Ishikawa (cell line): ENCODE results near the gene ARHGAP19.

ENCODE experiments used
- CEBPB ChIP-seq: IDR thresholded peaks from 2 replicates; pipeline ENCODE4 v1.6.1; 2012
- CREB1 ChIP-seq: IDR thresholded peaks from 2 replicates; pipeline ENCODE4 v1.6.1; 2012; ENCODE audit warnings: low read depth
- EGR1 ChIP-seq: IDR thresholded peaks from 2 replicates; pipeline ENCODE4 v1.6.1; 2012
- EP300 ChIP-seq: IDR thresholded peaks from 2 replicates; pipeline ENCODE4 v1.6.1; 2012; ENCODE audit warnings: borderline replicate concordance
- FOXM1 ChIP-seq: IDR thresholded peaks from 2 replicates; pipeline ENCODE4 v1.6.1; 2012; ENCODE audit warnings: low read depth, borderline replicate concordance
- NFIC ChIP-seq: IDR thresholded peaks from 2 replicates; pipeline ENCODE4 v1.6.1; 2012
- RAD21 ChIP-seq: IDR thresholded peaks from 2 replicates; pipeline ENCODE4 v1.6.1; 2012; ENCODE audit warnings: low read depth
- REST ChIP-seq: IDR thresholded peaks from 2 replicates; pipeline ENCODE4 v1.6.1; 2012; ENCODE audit warnings: low read depth, mild to moderate bottlenecking
- TAF1 ChIP-seq: IDR thresholded peaks from 2 replicates; pipeline ENCODE4 v1.6.1; 2012; ENCODE audit warnings: low read depth, mild to moderate bottlenecking
- TCF12 ChIP-seq: IDR thresholded peaks from 2 replicates; pipeline ENCODE4 v1.6.1; 2012; ENCODE audit warnings: low read depth
- TEAD4 ChIP-seq: IDR thresholded peaks from 2 replicates; pipeline ENCODE4 v1.6.1; 2012
- USF1 ChIP-seq: IDR thresholded peaks from 2 replicates; pipeline ENCODE4 v1.6.1; 2012
- YY1 ChIP-seq: IDR thresholded peaks from 2 replicates; pipeline ENCODE4 v1.6.1; 2012; ENCODE audit warnings: low read depth
- ZBTB7A ChIP-seq: IDR thresholded peaks from 2 replicates; pipeline ENCODE4 v1.6.1; 2012; ENCODE audit warnings: low read depth
- TF ChIP-seq, protein P1 (sequence below): IDR thresholded peaks from 2 replicates; pipeline ENCODE4 v1.6.1; 2012

Gene ARHGAP19

DNA sequence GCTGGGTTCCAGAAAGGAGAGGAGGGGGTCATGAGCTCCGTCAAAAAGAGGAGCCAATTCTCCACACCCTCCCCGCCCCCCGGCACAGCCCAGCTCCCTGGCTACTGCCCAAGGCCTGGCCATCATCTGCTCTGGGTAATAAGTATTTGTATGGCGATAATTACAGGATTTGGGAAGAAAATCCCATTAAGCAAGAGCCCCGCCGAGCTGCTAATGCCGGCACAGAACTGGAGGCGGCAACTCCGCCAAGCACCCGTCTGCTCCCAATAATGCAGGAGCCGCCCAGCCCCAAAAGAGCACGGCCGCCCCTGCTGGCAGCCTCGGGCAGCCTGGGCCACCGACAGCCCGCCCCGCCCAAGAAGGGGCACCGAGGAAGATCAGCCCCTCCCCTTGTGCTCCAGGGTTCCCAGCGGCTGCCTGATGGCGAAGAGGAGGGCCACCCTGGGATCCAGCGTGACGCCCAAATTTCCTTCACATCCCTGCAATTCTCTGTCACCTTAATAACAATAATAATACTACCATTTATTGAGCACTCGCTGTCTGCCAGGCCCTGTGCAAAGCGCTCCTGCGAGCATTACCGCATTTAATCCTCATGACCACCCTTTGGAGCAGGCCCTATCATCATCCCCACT lies 112.6 kb downstream of the ARHGAP19 start:
- TF ChIP-seq NFIC (0 out of 2 replicates have a peak, but pooled peaks have one; percentile 21), TAF1 (no peak), RAD21 (peak; percentile 65)

DNA sequence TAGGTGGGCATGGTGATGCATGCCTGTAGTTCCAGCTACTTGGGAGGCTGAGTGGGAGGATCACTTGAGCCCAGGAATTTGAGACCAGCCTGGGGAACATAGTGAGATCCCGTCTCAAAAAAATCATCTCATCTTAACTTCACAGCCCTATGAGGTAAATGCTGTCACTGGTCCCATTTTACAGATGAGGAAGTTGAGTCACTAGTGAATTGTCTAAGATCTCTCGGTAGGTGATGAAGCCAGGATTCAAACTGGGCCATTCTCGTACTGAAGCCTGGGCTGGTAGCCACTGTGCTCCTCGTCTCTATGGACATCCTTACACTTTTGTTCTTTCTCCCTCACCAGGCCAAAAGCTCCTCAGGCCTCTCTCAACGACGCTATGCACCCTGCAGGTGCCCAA lies 113.1 kb downstream of the ARHGAP19 start:
- no peak for TF ChIP-seq ZBTB7A
- TF ChIP-seq CEBPB: no peak
- TF ChIP-seq YY1: no peak
- no peak for TF ChIP-seq EP300
- peak; percentile 48; the same call in 1 of the 2 replicates for TF ChIP-seq REST
- TF ChIP-seq CREB1: no peak
- TF ChIP-seq TEAD4: no peak

GRCh38 chr10:97178074-97178473 lies 114.4 kb downstream of the ARHGAP19 start:
- TF ChIP-seq CEBPB (no peak), TAF1 (no peak), TCF12 (no peak), RAD21 (no peak), EP300 (no peak), USF1 (no peak)

- TF ChIP-seq ZBTB7A: no peak
- no peak for TF ChIP-seq REST
- TF ChIP-seq FOXM1: no peak
- TF ChIP-seq NFIC: no peak
- TF ChIP-seq TEAD4: no peak
- TF ChIP-seq YY1: no peak
- TF ChIP-seq, protein P1, sequence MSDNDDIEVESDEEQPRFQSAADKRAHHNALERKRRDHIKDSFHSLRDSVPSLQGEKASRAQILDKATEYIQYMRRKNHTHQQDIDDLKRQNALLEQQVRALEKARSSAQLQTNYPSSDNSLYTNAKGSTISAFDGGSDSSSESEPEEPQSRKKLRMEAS: no peak
- no peak for TF ChIP-seq USF1
- TF ChIP-seq CREB1: no peak
- TF ChIP-seq TCF12: no peak
- TF ChIP-seq CEBPB: no peak
- TF ChIP-seq EGR1: no peak
- no peak for TF ChIP-seq RAD21
- TF ChIP-seq TAF1: no peak
- no peak for TF ChIP-seq EP300
Observed at GRCh38 chr10:97176226-97176625, 116.2 kb downstream of the ARHGAP19 start.

GRCh38 chr10:97175586-97175985 lies 116.9 kb downstream of the ARHGAP19 start:
- TF ChIP-seq TAF1 (no peak), TCF12 (no peak), CEBPB (no peak), REST (no peak), FOXM1 (no peak), USF1 (no peak), EP300 (no peak), EGR1 (no peak)
- TF ChIP-seq, protein P1: no peak
